Muscle of leg (tissue), 11 donors: ENCODE data around the gene ZSCAN2. TPM values are rescaled to one million over a fixed set of nuclear protein-coding genes. Genes with fewer than 3 reads are reported as not detected.

Experiments used
- DNase-seq: peaks from one replicate; pipeline ENCODE4 v3.0.0; 2013
- H3K27ac ChIP-seq: one replicate; pipeline ENCODE4 v1.5.1; 2013; ENCODE audit warnings: mild to moderate bottlenecking, low read length, control low read depth
- H3K27me3 ChIP-seq: one replicate; pipeline ENCODE4 v1.6.1; 2013; ENCODE audit warnings: low read length; ENCODE audit not compliant: control insufficient read depth, insufficient read depth
- H3K36me3 ChIP-seq: one replicate; pipeline ENCODE4 v1.6.1; 2013; ENCODE audit warnings: low read length; ENCODE audit not compliant: control insufficient read depth, insufficient read depth
- H3K4me1 ChIP-seq: one replicate; pipeline ENCODE4 v1.6.1; 2013; ENCODE audit warnings: low read length; ENCODE audit not compliant: control insufficient read depth, insufficient read depth
- H3K4me3 ChIP-seq: one replicate; pipeline ENCODE4 v1.5.1; 2013; ENCODE audit warnings: low read length, control low read depth
- H3K9me3 ChIP-seq: replicated peaks from 2 replicates; pipeline ENCODE4 v1.6.1; 2013; ENCODE audit warnings: low read depth, low read length; ENCODE audit not compliant: control insufficient read depth
- WGBS: methylation state at CpG from one replicate; pipeline ENCODE4 v1.1.5; 2013; ENCODE audit warnings: missing lambda C conversion rate; ENCODE audit not compliant: insufficient coverage; 5-methylcytosine and 5-hydroxymethylcytosine counted together
- polyA plus RNA-seq, 8 donors: library from polyadenylated mRNA; unstranded; fragments of 120-200 nt; gene quantifications; one replicate each; pipeline versions ENCODE4 v1.2.1 to v1.2.3, GENCODE V29; 2013; ENCODE audit warnings: inconsistent platforms in 1 of 8, low replicate concordance in 1 of 8; ENCODE audit not compliant: insufficient read length in 8 of 8, insufficient read depth in 1 of 8
- total RNA-seq: library from RNA; stranded (reverse); fragments of 120-200 nt; gene quantifications from one replicate; pipeline ENCODE4 v1.2.4, GENCODE V29; 2013

The ZSCAN2 gene
- total and polyA plus RNA-seq, 9 donors = 10.5 to 13.0 (median 11.9) TPM

DNA sequence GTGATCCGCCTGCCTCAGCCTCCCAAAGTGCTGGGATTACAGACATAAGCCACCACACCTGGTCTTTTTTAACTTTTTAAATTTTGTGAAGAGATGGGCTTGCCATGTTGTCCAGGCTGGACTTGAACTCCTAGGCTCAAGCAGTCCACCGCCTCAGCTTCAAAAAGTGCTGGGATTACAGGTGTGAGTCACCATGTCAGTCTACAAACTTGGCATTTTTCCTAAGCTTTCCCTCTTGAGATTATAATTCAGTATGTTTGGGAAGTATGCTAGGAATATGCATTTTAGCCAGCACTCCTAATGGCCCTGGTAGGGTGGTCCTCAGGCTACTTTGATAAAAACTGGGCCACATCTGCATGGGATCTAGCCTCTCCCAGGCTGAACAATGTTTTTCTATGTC lies 48.9 kb downstream of the ZSCAN2 start:
- no peak overlapping the region for H3K4me3 ChIP-seq
- peaks cover 67% of the 10 kb centered on the region for H3K36me3 ChIP-seq
- no peaks in the 10 kb centered on the region for H3K27me3 ChIP-seq
- no peak for DNase-seq
- WGBS = no CpG with 5 or more reads among the region's 2 CpGs
- no peak overlapping the region for H3K27ac ChIP-seq
- H3K4me1 ChIP-seq = peaks cover 11% of the 10 kb centered on the region
- H3K9me3 ChIP-seq = no peaks in the 10 kb centered on the region

DNA sequence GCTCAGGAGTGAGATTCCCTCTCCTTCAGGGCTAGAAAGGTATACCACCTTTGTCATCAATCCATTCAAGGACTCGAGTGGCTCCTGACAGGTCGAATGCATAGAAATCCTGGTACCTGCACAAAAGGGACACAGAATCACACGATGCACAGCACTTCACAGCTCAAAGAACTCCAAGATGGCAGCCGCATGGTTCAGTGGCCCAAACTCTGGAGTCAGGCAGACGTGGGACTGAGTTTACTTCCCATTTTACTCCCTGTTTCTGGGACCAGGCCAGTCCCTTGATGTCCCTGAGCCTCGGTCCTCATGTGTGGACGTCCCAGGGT lies 52.7 kb downstream of the ZSCAN2 start:
- peak overlapping the region; percentile 91 for H3K27ac ChIP-seq
- peak overlapping the region; percentile 85 for H3K4me3 ChIP-seq
- no peaks in the 10 kb centered on the region for H3K9me3 ChIP-seq
- WGBS = 20% methylated on average over 7 of the region's 7 CpGs
- peaks cover 30% of the 10 kb centered on the region for H3K36me3 ChIP-seq
- no peaks in the 10 kb centered on the region for H3K27me3 ChIP-seq
- DNase-seq = no peak
- peaks cover 28% of the 10 kb centered on the region for H3K4me1 ChIP-seq

DNA sequence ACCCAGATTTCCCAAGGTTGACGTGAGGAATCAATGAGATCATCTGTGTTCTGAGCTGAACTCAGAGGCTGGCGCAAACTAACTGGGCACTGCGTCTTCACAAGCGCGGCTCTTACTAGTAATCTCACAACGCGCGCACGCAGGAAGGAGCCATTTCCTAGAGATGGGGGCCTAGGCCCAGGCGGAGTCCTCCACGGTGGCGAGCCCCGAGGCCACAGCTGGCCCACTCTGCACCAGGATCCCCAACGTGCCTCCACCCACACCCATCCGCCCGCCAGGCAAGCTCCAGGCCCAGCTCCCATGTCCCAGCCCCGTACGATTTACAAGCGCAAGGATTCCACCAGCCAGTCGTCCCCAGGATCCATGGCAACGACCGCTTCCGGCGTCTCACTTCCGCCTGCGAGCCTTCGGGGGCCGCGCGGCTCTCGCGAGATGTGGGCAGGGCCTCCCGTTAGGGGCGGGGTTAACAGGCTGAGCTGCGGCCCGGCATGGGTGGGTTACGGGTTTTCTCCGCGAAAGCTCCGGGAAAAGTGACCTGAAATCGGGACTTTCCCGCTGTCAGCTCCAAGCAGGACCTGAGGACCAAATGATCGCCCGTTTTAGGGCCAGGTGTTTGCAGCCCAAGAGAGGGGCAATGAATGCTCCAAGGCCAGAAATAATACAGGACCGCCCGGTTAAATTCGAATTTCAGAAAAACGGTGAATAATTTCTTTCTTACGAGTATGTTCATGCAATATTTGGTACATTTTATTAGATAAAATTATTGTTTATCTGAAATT lies 53.3 kb downstream of the ZSCAN2 start, which contains the start of gene WDR73:
Gene WDR73 (minus strand): TSS at position 374 of the 779 bp plus-strand sequence. CDS start 9 bp downstream, at position 365.
- peaks cover 31% of the 10 kb centered on the region for H3K4me1 ChIP-seq
- no peaks in the 10 kb centered on the region for H3K27me3 ChIP-seq
- peaks cover 26% of the 10 kb centered on the region for H3K36me3 ChIP-seq
- DNase-seq = peak; percentile 99
- H3K27ac ChIP-seq = peak within 1 kb of the TSS; percentile 91
- peak within 1 kb of the TSS; percentile 85 for H3K4me3 ChIP-seq
- 0% methylated on average over 38 of the region's 49 CpGs for WGBS
- H3K9me3 ChIP-seq = no peaks in the 10 kb centered on the region

- 7% methylated on average over 10 of the region's 19 CpGs for WGBS
- H3K9me3 ChIP-seq = no peaks in the 10 kb centered on the region
- H3K36me3 ChIP-seq = peaks cover 21% of the 10 kb centered on the region
- peak overlapping the region; percentile 90 for H3K27ac ChIP-seq
- H3K4me1 ChIP-seq = peaks cover 31% of the 10 kb centered on the region
- peak; percentile 87 for DNase-seq
- H3K27me3 ChIP-seq = no peaks in the 10 kb centered on the region
- peak overlapping the region; percentile 85 for H3K4me3 ChIP-seq
Observed at GRCh38 chr15:84654689-84655453, 54.1 kb downstream of the ZSCAN2 start.

DNA sequence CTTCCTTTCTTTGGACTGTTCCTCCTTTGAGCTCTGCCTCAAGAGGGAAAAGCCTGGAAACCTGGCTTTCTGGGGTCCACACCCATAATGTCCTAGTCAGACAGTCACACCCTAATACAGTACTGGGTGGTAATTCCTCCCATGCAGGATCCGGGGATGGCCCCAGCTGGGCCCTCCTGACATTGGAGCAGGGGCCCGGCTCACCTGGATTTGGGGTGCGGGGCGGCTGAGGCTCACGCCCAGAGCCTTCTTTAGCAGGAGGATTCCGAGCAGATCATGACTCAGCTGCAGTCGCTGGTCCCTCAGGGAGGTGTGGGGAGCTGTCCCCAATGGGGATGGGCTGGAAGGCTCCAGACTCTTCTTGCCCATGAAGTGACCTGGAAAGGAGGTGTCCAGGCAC lies 56.2 kb downstream of the ZSCAN2 start:
- Histone ChIP-seq H3K27ac (no peak overlapping the region), H3K4me1 (peaks cover 35% of the 10 kb centered on the region), H3K4me3 (no peak overlapping the region), H3K27me3 (no peaks in the 10 kb centered on the region), H3K9me3 (no peaks in the 10 kb centered on the region), H3K36me3 (peaks cover 8% of the 10 kb centered on the region)
- DNase-seq = no peak
- WGBS = 80% methylated on average over 7 of the region's 7 CpGs

DNA sequence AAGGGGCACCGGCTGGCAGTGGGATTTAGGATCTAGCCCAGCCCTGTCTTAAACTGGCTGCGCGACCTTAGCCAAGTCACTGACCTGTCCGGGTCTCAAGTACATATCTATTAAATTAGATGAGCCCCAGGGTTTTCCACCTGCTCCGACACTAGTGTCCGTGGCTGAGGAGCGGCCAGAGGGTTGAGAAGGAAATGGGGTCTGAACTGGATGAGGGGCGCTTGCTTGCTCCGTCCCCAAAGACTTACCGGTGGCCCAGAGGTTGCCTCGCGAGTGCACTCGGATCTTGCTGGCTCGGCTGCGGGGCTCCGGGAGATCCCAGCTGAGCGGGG lies 56.9 kb downstream of the ZSCAN2 start:
- peaks cover 34% of the 10 kb centered on the region for H3K4me1 ChIP-seq
- no peak for DNase-seq
- H3K27ac ChIP-seq = no peak overlapping the region
- no peaks in the 10 kb centered on the region for H3K27me3 ChIP-seq
- peaks cover 4% of the 10 kb centered on the region for H3K36me3 ChIP-seq
- no peaks in the 10 kb centered on the region for H3K9me3 ChIP-seq
- WGBS = 10% methylated on average over 16 of the region's 17 CpGs
- H3K4me3 ChIP-seq = peak overlapping the region; percentile 52

- H3K36me3 ChIP-seq = peaks cover 4% of the 10 kb centered on the region
- 1% methylated on average over 48 of the region's 61 CpGs for WGBS
- no peaks in the 10 kb centered on the region for H3K27me3 ChIP-seq
- H3K4me1 ChIP-seq = peaks cover 28% of the 10 kb centered on the region
- DNase-seq = peak; percentile 83
- no peaks in the 10 kb centered on the region for H3K9me3 ChIP-seq
- H3K27ac ChIP-seq = peak within 1 kb of the TSS; percentile 69
- peak within 1 kb of the TSS; percentile 52 for H3K4me3 ChIP-seq
Observed at GRCh38 chr15:84658080-84658787, 57.4 kb downstream of the ZSCAN2 start, which contains the start of gene NMB. TSS of gene NMB (minus strand) at chr15:84658199. CDS start at chr15:84658152, 47 bp downstream.

- peaks cover 24% of the 10 kb centered on the region for H3K4me1 ChIP-seq
- H3K4me3 ChIP-seq = peak overlapping the region; percentile 52
- WGBS = 40% methylated on average over 3 of the region's 7 CpGs
- H3K9me3 ChIP-seq = no peaks in the 10 kb centered on the region
- peaks cover 4% of the 10 kb centered on the region for H3K36me3 ChIP-seq
- no peaks in the 10 kb centered on the region for H3K27me3 ChIP-seq
- DNase-seq = no peak
- H3K27ac ChIP-seq = no peak overlapping the region
Observed at GRCh38 chr15:84658788-84659411, 58.1 kb downstream of the ZSCAN2 start.

DNA sequence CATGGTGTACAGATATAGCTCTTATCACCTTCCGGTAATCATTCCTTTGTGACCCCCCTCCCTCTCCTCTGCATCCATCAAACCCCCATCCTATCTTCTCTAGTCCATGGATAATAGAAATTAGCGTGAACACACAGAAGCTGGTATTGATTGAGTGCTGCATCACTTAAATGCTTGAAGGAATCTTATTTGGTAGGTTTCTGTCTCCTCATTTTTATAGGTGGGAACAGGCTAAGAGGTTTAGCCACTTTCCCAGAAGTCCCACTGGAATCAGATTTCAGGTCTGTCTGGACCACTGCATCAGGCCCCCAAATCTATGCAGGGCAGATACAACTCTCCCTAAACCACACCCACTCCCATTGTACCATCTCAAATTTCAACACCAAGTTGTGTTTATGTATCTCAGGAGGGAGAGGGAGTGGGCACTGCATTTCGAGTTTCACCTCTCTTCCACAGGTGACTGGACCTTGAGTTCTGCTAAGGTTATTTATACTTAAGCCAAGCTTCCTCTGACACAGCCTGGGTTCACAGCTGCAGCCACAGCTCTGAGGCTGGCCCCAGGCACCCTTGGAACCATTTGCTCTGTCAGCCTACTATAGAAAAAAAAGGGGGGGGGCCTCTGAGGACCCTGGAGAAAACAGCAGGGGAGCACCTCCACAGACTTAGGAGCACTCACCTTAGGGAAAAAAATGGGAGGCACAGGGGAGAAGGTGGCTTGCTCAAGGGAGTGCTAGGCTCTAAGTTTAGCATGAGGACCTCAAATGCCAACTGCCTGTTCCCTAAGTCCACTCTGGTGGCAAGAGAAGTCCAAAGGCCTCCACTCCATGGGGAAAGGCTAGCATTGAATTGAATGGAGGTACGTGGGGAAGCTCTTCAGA lies 59.3 kb downstream of the ZSCAN2 start:
- Histone ChIP-seq H3K4me1 (peaks cover 19% of the 10 kb centered on the region), H3K27me3 (no peaks in the 10 kb centered on the region), H3K4me3 (no peak overlapping the region), H3K36me3 (peaks cover 12% of the 10 kb centered on the region), H3K9me3 (no peaks in the 10 kb centered on the region), H3K27ac (no peak overlapping the region)
- no peak for DNase-seq
- 50% methylated on average over 1 of the region's 4 CpGs for WGBS
